Liver (tissue), 3 donors: ENCODE results near the gene ADAM11.

Source experiments
- NR2F2 ChIP-seq: IDR thresholded peaks from 2 replicates; pipeline ENCODE4 v1.6.1; 2016; ENCODE audit warnings: antibody characterized with exemption
- TF ChIP-seq, protein P1 (sequence below): IDR thresholded peaks from 2 replicates; pipeline ENCODE4 v1.6.1; 2016; ENCODE audit warnings: antibody characterized with exemption
- TF ChIP-seq, protein P2 (sequence below): fragments of 150-350 bp; IDR thresholded peaks from 2 replicates; pipeline ENCODE4 v1.5.1; 2017; ENCODE audit warnings: improper control_type of control experiment, low read depth, low read length; ENCODE audit not compliant: missing input control
- donor health status: healthy.
- donor health status: healthy.

DNA sequence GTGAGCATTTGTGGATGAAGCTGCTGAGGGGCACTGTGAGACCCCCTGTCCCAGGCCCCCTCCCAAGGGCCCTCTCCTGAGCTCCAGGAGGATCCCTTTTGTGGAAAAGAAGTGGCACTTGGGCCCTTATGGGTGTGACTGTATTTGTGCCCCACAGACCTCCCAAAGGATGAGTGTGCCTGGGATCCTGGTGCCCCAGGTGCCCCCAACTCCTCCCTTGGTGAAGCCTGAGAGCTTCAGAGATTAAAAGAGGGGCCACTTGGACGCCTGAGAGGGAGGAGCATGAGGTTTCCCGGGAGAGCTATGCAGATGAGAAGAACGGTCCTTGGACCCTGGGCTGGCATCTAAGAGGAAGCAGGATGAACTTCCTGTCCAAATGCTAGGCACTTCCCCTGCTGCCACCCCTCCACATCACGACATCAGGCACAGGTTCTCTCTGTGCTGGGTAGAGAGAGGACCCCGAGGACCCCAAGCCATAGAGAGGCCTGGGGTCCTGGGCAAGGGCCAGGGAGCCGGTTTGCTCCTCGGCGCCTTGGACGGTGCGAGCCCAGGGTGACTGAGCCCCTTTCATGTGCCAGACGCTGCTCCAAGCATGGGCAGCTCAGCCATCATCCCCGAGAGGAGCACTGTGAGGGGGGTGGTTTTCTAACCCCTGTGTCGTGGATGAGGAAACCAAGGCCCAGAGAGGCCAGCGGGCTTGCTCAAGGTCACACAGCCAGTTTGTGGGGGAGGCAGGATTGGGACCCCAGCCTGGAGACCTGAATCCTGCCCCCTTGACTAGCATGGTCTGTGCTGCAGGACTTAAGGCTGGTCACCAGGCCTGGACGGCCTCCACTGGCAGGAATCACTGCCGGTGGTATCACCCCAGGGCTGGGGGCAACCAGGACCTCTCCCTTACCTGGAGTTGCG, 5.6 kb upstream of the ADAM11 start:
- TF ChIP-seq, protein P1, sequence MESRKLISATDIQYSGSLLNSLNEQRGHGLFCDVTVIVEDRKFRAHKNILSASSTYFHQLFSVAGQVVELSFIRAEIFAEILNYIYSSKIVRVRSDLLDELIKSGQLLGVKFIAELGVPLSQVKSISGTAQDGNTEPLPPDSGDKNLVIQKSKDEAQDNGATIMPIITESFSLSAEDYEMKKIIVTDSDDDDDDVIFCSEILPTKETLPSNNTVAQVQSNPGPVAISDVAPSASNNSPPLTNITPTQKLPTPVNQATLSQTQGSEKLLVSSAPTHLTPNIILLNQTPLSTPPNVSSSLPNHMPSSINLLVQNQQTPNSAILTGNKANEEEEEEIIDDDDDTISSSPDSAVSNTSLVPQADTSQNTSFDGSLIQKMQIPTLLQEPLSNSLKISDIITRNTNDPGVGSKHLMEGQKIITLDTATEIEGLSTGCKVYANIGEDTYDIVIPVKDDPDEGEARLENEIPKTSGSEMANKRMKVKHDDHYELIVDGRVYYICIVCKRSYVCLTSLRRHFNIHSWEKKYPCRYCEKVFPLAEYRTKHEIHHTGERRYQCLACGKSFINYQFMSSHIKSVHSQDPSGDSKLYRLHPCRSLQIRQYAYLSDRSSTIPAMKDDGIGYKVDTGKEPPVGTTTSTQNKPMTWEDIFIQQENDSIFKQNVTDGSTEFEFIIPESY: no peak
- TF ChIP-seq, protein P2, sequence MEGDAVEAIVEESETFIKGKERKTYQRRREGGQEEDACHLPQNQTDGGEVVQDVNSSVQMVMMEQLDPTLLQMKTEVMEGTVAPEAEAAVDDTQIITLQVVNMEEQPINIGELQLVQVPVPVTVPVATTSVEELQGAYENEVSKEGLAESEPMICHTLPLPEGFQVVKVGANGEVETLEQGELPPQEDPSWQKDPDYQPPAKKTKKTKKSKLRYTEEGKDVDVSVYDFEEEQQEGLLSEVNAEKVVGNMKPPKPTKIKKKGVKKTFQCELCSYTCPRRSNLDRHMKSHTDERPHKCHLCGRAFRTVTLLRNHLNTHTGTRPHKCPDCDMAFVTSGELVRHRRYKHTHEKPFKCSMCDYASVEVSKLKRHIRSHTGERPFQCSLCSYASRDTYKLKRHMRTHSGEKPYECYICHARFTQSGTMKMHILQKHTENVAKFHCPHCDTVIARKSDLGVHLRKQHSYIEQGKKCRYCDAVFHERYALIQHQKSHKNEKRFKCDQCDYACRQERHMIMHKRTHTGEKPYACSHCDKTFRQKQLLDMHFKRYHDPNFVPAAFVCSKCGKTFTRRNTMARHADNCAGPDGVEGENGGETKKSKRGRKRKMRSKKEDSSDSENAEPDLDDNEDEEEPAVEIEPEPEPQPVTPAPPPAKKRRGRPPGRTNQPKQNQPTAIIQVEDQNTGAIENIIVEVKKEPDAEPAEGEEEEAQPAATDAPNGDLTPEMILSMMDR: no peak
- TF ChIP-seq NR2F2: no peak
